IgD-negative memory B cell (primary cell): Measurements from ENCODE around the gene RAB3C. TPM values are rescaled to one million over a fixed set of nuclear protein-coding genes. Genes with fewer than 3 reads are reported as not detected.

Experiments used
- polyA plus RNA-seq: library from polyadenylated mRNA; unstranded; fragments of 300-500 nt; fragmentation: Illumina TruSeq; gene quantifications from one replicate; pipeline ENCODE4 v1.2.3, GENCODE V29; 2021

The RAB3C gene
- polyA plus RNA-seq, 1 donor from 2014 or later, result 1.7 TPM

Other genes starting within 250 kb of the RAB3C start
- 1.5 TPM for gene PLK2, start 123.0 kb upstream of the RAB3C start, polyA plus RNA-seq
- 237 TPM for gene GAPT, start 91.6 kb upstream of the RAB3C start, polyA plus RNA-seq